CD4-positive, alpha-beta T cell treated with Interleukin-15 for 4 hours (primary cell): ENCODE results near the gene KRTAP20-1.

Experiments
- DNase-seq: peaks from one replicate; pipeline ENCODE4 v3.0.0-alpha.2; 2020; ENCODE audit warnings: low spot score

Gene KRTAP20-1

DNA sequence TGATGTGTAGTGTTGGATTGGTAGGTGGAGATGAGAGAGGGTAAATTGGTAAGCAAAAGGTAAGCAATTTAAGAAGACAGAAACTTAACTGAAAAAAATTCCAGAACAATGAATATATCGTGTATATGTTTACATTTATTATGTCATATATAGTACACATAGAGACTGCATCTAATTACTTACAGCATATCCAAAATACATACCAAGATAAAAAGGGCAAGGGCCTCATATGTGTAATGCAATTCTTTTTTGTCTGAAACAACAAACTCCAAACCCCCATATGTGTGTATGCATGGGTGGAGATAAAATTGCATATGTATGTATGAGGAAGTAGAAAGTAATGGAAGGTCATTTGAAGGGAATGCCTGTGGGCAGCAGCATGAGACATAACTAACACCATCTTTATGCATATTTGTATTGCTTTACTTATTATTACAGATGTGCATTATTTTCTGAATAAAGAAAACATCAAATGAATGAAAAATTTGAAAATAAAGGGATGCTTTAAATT is 30.7 kb downstream of the KRTAP20-1 start:
- DNase-seq = no peak

GRCh38 chr21:30652891-30653290 is 36.7 kb downstream of the KRTAP20-1 start:
- DNase-seq = no peak
